ENCODE results near the gene DCC. TPM values are rescaled to one million over a fixed set of nuclear protein-coding genes. Genes with fewer than 3 reads are reported as not detected.

Gene DCC
- total and polyA plus RNA-seq, 2 donors (not counting 1 experiment from before 2014, with no cell fraction given), result not detected

GRCh38 chr18:52716973-52717372 is 377.0 kb downstream of the DCC start:
- ChIA-PET POLR2A (no interaction called here), CTCF (interaction anchor here (0.7 kb wide), 1 partner anchor 102 kb away, joined by 8 read pairs; no protein-coding TSS in a partner anchor)
- 27% methylated on average over 2 of the region's 3 CpGs for WGBS (ENCODE audit: insufficient coverage)
- Histone ChIP-seq H3K9me3 (ENCODE audit: control extremely low read depth in 1 of 3, control insufficient read depth in 2 of 3, insufficient read depth in 1 of 3, low read length in 2 of 3) (no peaks in the 10 kb centered on the region), H3K27me3 (replicated peaks in 1 of 4; ENCODE audit: control extremely low read depth in 1 of 4, control insufficient read depth in 3 of 4, insufficient read depth in 4 of 4, low read length in 3 of 4) (no peaks in the 10 kb centered on the region), H3K79me2 (ENCODE audit: control insufficient read depth, insufficient read depth, low read length) (no peaks in the 10 kb centered on the region), H2AFZ (ENCODE audit: insufficient read depth, low read depth, low read length, poor library complexity, severe bottlenecking) (no peak overlapping the region), H3K4me3 (ENCODE audit: control extremely low read depth in 1 of 5, extremely low read depth in 1 of 5, insufficient read depth in 1 of 5, low read depth in 2 of 5, low read length in 4 of 5) (no peak overlapping the region), H4K20me1 (ENCODE audit: control insufficient read depth, insufficient read depth, low read length, poor library complexity, severe bottlenecking) (no peaks in the 10 kb centered on the region), H3K4me1 (ENCODE audit: control insufficient read depth in 2 of 2, insufficient read depth in 2 of 2, low read length in 2 of 2) (no peaks in the 10 kb centered on the region), H3K36me3 (replicated peaks in 1 of 2; ENCODE audit: control extremely low read depth in 1 of 2, control insufficient read depth in 1 of 2, extremely low read depth in 1 of 2, insufficient read depth in 2 of 2, low read length in 1 of 2) (no peaks in the 10 kb centered on the region), H3K4me2 (replicated peaks; ENCODE audit: low read depth, low read length, poor library complexity, severe bottlenecking) (no peak overlapping the region), H3K9ac (ENCODE audit: low read length) (no peak overlapping the region), H3K27ac (ENCODE audit: low read length in 2 of 2) (no peak overlapping the region)
- no peak for ATAC-seq (ENCODE audit: low read depth)
- no peak for DNase-seq
- no peak overlapping the region for H3K27ac Mint-ChIP-seq
- H3K4me3 Mint-ChIP-seq, result no peak overlapping the region
- no peaks in the 10 kb centered on the region for H3K27me3 Mint-ChIP-seq
- no peaks in the 10 kb centered on the region for H3K4me1 Mint-ChIP-seq
- no peaks in the 10 kb centered on the region for H3K9me3 Mint-ChIP-seq (ENCODE audit: insufficient read depth)
- intact Hi-C loops (cut with micrococcal nuclease), result no loop called here
- no peak for TF ChIP-seq CTCF (IDR thresholded peaks at IDR 0.05)

- Mint-ChIP-seq H3K4me3 (no peak overlapping the region), H3K9me3 (ENCODE audit: insufficient read depth) (no peaks in the 10 kb centered on the region), H3K27me3 (no peaks in the 10 kb centered on the region), H3K4me1 (no peaks in the 10 kb centered on the region), H3K27ac (no peak overlapping the region)
- ATAC-seq (ENCODE audit: low read depth), result no peak
- Histone ChIP-seq H3K36me3 (replicated peaks in 1 of 2; ENCODE audit: control extremely low read depth in 1 of 2, control insufficient read depth in 1 of 2, extremely low read depth in 1 of 2, insufficient read depth in 2 of 2, low read length in 1 of 2) (no peaks in the 10 kb centered on the region), H3K4me1 (ENCODE audit: control insufficient read depth in 2 of 2, insufficient read depth in 2 of 2, low read length in 2 of 2) (no peaks in the 10 kb centered on the region), H3K27ac (ENCODE audit: low read length in 2 of 2) (no peak overlapping the region), H3K4me3 (ENCODE audit: control extremely low read depth in 1 of 5, extremely low read depth in 1 of 5, insufficient read depth in 1 of 5, low read depth in 2 of 5, low read length in 4 of 5) (no peak overlapping the region), H3K27me3 (replicated peaks in 1 of 4; ENCODE audit: control extremely low read depth in 1 of 4, control insufficient read depth in 3 of 4, insufficient read depth in 4 of 4, low read length in 3 of 4) (no peaks in the 10 kb centered on the region), H4K20me1 (ENCODE audit: control insufficient read depth, insufficient read depth, low read length, poor library complexity, severe bottlenecking) (no peaks in the 10 kb centered on the region), H3K4me2 (replicated peaks; ENCODE audit: low read depth, low read length, poor library complexity, severe bottlenecking) (no peak overlapping the region), H3K79me2 (ENCODE audit: control insufficient read depth, insufficient read depth, low read length) (no peaks in the 10 kb centered on the region), H2AFZ (ENCODE audit: insufficient read depth, low read depth, low read length, poor library complexity, severe bottlenecking) (no peak overlapping the region), H3K9me3 (ENCODE audit: control extremely low read depth in 1 of 3, control insufficient read depth in 2 of 3, insufficient read depth in 1 of 3, low read length in 2 of 3) (peaks cover 0 to 4% (median 2%) of the 10 kb centered on the region in 3 donors), H3K9ac (ENCODE audit: low read length) (no peak overlapping the region)
- CTCF ChIA-PET, result no interaction called here
- intact Hi-C loops (cut with micrococcal nuclease), result no loop called here
- no peak for DNase-seq
- POLR2A ChIA-PET, result no interaction called here
- no peak for TF ChIP-seq CTCF (IDR thresholded peaks at IDR 0.05)
- TF ChIP-seq EZH2 (IDR thresholded peaks at IDR 0.05; ENCODE audit: borderline replicate concordance, insufficient read depth, low read depth, low read length, poor library complexity, severe bottlenecking), result no peak
- WGBS (ENCODE audit: insufficient coverage), result no CpG with 5 or more reads among the region's 3 CpGs
Observed at GRCh38 chr18:52722904-52723303, 382.9 kb downstream of the DCC start.

Measured in B cell (primary cell).